SU-DHL-6 (cell line): ENCODE measurements around the gene CST9.
"Not testable (repeated sequence)": the region's sequence is repeated elsewhere in the genome, so short reads cannot be mapped to it uniquely, and the experiment has no call there.

Experiments used
- H2AFZ ChIP-seq: fragments of 200-600 bp; sonication (generic); 2 replicates; pipeline ENCODE4 v1.6.1; 2014; ENCODE audit warnings: low read depth, mild to moderate bottlenecking, moderate library complexity, mixed read lengths, antibody characterized with exemption, low read length; ENCODE audit not compliant: severe bottlenecking
- H3F3A ChIP-seq: fragments of 200-600 bp; shearing (Covaris generic); 2 replicates; pipeline ENCODE4 v1.6.0; 2016; ENCODE audit warnings: antibody characterized with exemption, mild to moderate bottlenecking; ENCODE audit not compliant: insufficient read depth
- H3K27ac ChIP-seq: fragments of 200-600 bp; sonication (generic); 2 replicates; pipeline ENCODE4 v1.5.1; 2016; ENCODE audit warnings: low read depth, mild to moderate bottlenecking, low read length, moderate library complexity, mixed read lengths
- H3K27me3 ChIP-seq: fragments of 200-600 bp; sonication (generic), shearing (Covaris generic); 2 replicates; pipeline ENCODE4 v1.6.0; 2014; ENCODE audit warnings: mild to moderate bottlenecking, low read length
- H3K36me3 ChIP-seq: fragments of 200-600 bp; sonication (generic); 2 replicates; pipeline ENCODE4 v1.6.1; 2014; ENCODE audit warnings: mild to moderate bottlenecking, low read length, mixed read lengths
- H3K4me2 ChIP-seq: fragments of 300-600, 200-600 bp; shearing (Covaris generic), sonication (generic); 2 replicates; pipeline ENCODE4 v1.6.0; 2014; ENCODE audit warnings: low read length, low read depth, mild to moderate bottlenecking; ENCODE audit not compliant: poor library complexity, severe bottlenecking
- H3K4me3 ChIP-seq: fragments of 200-600 bp; sonication (generic); 2 replicates; pipeline ENCODE4 v1.5.1; 2014; ENCODE audit warnings: antibody characterized with exemption, low read length, mild to moderate bottlenecking, mixed read lengths; ENCODE audit not compliant: insufficient read depth, poor library complexity, severe bottlenecking
- H3K79me2 ChIP-seq: fragments of 200-600 bp; sonication (generic); 2 replicates; pipeline ENCODE4 v1.6.1; 2014; ENCODE audit warnings: mild to moderate bottlenecking, low read length, moderate library complexity; ENCODE audit not compliant: insufficient read depth
- H3K9ac ChIP-seq: fragments of 200-600 bp; sonication (generic); 2 replicates; pipeline ENCODE4 v1.7.0; 2014; ENCODE audit warnings: mild to moderate bottlenecking, low read length
- H3K9me2 ChIP-seq: fragments of 200-600 bp; sonication (generic); replicated peaks from 2 replicates; pipeline ENCODE4 v1.6.1; 2014; ENCODE audit warnings: low read length; ENCODE audit not compliant: insufficient read depth
- H3K9me3 ChIP-seq: fragments of 200-600 bp; sonication (generic); 2 replicates; pipeline ENCODE4 v1.6.1; 2014; ENCODE audit warnings: low read length, mixed read lengths; ENCODE audit not compliant: insufficient read depth
- H4K20me1 ChIP-seq: fragments of 200-600 bp; sonication (generic); 2 replicates; pipeline ENCODE4 v1.6.1; 2014; ENCODE audit warnings: low read depth, mild to moderate bottlenecking, antibody characterized with exemption, low read length, moderate library complexity, mixed read lengths
- CTCF ChIP-seq: fragments of 200-600 bp; sonication (generic); IDR thresholded peaks from one replicate; pipeline ENCODE4 v1.5.1; 2017; ENCODE audit warnings: antibody characterized with exemption, mild to moderate bottlenecking, low read length, moderate library complexity; ENCODE audit not compliant: insufficient read depth, poor library complexity, severe bottlenecking
- EZH2phosphoT487 ChIP-seq: fragments of 200-600 bp; sonication (generic), shearing (Covaris generic); conservative IDR thresholded peaks from 2 replicates; pipeline ENCODE4 v1.6.1; 2018; ENCODE audit warnings: mild to moderate bottlenecking, antibody characterized with exemption, low read length, moderate library complexity, mixed read lengths

The CST9 gene

DNA sequence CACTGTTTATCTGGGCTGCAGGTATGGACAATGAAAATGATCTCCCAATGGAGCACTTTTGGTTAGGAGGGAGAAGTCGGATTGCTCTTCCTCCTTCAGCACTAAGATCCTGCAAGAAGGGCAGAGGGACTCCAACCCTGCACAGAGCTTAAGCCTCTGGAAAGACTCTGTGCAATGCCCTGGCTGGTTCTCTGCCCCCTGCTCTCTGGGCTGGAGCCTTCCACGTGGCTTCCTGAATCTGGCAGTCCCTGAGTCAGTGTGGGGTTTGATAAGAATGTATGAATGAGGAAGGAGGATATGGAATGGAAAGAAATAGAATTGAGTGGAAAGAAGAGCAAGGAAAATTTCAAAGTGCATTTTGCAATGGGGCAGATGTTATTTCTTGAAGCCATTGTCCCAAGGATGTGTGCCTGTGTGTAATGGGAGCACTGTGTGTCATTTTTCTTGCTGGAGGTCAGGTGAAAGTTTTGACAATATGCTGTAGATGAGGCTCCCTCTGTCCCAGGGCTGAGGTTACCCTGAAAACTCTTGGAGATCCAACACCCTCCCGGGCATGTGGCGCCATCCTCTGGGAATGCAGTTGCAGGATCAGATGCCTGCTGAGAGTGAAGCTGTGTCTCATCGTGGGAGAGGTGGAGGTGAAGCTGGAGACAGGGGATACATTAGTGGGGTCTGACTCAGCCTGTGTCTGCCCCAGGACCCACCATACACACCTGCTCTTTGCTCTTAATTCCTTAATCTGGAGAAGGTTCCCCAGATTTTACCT lies 21.1 kb downstream of the CST9 start:
- TF ChIP-seq CTCF (no peak), EZH2phosphoT487 (no peak)
- Histone ChIP-seq H3F3A (no peaks in the 10 kb centered on the region), H3K36me3 (no peaks in the 10 kb centered on the region), H3K4me3 (no peak overlapping the region), H2AFZ (no peak overlapping the region), H3K9ac (no peak overlapping the region), H3K27me3 (no peaks in the 10 kb centered on the region), H3K79me2 (no peaks in the 10 kb centered on the region), H3K4me2 (no peak overlapping the region), H3K27ac (no peak overlapping the region), H3K9me2 (no peaks in the 10 kb centered on the region), H3K9me3 (no peaks in the 10 kb centered on the region), H4K20me1 (no peaks in the 10 kb centered on the region)

DNA sequence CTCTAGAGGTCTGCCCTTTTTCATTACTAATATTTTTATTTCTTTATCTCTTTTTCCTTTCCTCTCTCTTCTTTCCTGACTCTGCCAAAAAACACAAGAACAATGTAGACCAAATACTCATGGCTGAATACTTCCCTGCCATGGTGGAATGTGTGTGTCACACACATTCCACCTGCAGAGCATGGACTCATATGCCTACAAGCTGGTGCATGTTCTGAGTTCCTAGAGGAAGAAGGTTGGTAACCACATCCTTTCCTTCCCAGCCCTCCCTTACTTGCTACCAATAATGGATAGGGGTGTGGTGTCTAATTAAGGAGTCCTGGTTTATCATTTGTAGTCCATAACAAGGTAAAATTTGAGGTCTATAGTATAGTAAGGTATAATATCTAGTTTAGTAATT lies 22.2 kb downstream of the CST9 start:
- Histone ChIP-seq H3K9me2 (no peaks in the 10 kb centered on the region), H3K27me3 (no peaks in the 10 kb centered on the region), H3K4me2 (no peak overlapping the region), H4K20me1 (no peaks in the 10 kb centered on the region), H3K4me3 (no peak overlapping the region), H3K9me3 (no peaks in the 10 kb centered on the region), H3K27ac (no peak overlapping the region), H3K79me2 (no peaks in the 10 kb centered on the region), H3K36me3 (no peaks in the 10 kb centered on the region), H3K9ac (no peak overlapping the region), H3F3A (no peaks in the 10 kb centered on the region), H2AFZ (no peak overlapping the region)
- TF ChIP-seq CTCF (no peak), EZH2phosphoT487 (no peak)

DNA sequence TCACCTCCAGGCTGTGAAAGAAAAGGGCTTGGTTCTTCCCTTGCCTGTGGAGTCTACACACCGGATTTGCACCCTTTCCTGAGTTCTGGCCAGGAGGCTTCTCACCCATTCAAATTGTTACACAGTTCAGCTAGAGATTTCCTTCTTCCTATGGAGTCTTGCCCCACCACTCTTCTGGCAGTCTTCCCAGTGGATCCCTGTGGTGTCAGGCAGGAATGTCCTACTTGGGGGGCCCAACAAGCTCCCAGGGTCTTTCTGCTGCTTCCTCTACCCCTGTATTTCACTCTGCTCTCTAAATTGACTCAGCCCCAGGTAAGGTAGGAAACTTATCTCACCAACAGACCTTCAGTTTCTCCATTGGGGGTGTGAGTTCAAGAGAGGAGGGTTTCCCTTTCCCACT lies 23.4 kb downstream of the CST9 start:
- H3K9ac ChIP-seq = no peak overlapping the region
- no peaks in the 10 kb centered on the region for H3K9me3 ChIP-seq
- H3K4me3 ChIP-seq = no peak overlapping the region
- TF ChIP-seq EZH2phosphoT487 (no peak), CTCF (no peak)
- H3K9me2 ChIP-seq = no peaks in the 10 kb centered on the region
- H3K36me3 ChIP-seq = no peaks in the 10 kb centered on the region
- H2AFZ ChIP-seq = no peak overlapping the region
- no peaks in the 10 kb centered on the region for H3K79me2 ChIP-seq
- no peaks in the 10 kb centered on the region for H3F3A ChIP-seq
- no peak overlapping the region for H3K27ac ChIP-seq
- no peaks in the 10 kb centered on the region for H3K27me3 ChIP-seq
- H4K20me1 ChIP-seq = no peaks in the 10 kb centered on the region
- no peak overlapping the region for H3K4me2 ChIP-seq

GRCh38 chr20:23581833-23582232 lies 23.9 kb downstream of the CST9 start:
- not testable (repeated sequence) for H3K27ac ChIP-seq, H3F3A ChIP-seq, H3K4me3 ChIP-seq, H2AFZ ChIP-seq, H4K20me1 ChIP-seq, H3K4me2 ChIP-seq, H3K9me3 ChIP-seq, H3K9ac ChIP-seq, H3K36me3 ChIP-seq, H3K27me3 ChIP-seq, H3K9me2 ChIP-seq, H3K79me2 ChIP-seq
